ENCODE data around the gene HHAT.
"Not testable (repeated sequence)": the region's sequence is repeated elsewhere in the genome, so short reads cannot be mapped to it uniquely, and the experiment has no call there.

The HHAT gene

GRCh38 chr1:210627755-210628154 lies 299.1 kb downstream of the HHAT start:
- in situ Hi-C loops (cut with MboI; ENCODE audit: low sequenced_read_pairs): no loop called here

GRCh38 chr1:210629276-210629675 lies 300.6 kb downstream of the HHAT start:
- in situ Hi-C loops (cut with MboI; ENCODE audit: low sequenced_read_pairs): no loop called here

DNA sequence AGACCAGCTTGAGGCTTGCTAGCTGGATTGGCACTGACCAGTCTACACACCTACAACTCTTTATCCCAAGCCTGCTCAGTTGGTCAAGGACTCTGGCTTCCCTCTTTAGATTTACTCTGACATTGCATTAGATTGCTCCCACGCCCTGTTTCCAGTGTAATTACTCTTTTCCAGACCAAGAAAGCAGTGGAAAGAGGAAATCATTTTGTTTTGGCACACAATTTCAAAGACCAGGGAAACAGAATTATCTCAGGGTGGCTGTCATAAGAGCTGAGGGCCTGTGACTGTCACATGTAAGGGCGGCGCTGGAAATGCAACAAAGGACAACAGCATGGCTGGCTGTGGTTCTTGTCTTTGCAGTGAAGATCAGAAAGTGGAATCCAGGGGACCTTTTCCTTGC lies 302.7 kb downstream of the HHAT start:
- in situ Hi-C loops (cut with MboI; ENCODE audit: low sequenced_read_pairs): no loop called here

DNA sequence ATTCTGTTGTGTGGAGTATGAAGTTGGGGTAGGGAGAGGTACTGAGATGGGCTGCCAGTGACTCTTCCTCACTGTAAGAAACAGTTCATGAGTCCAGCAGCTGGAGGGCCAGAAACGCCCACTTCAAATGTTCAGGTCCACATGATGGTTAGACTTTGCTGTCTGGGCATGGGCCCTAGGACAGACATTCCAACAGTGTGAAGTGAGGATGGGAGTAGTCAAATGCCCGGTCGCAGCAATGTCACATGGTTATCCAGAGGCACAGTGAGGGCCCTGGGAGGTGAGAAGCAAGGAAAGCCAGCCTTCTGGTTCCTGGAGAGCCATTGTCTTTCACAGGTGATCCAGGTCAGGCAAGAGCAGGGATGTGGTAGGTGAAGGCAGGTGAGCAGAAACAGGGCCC lies 304.4 kb downstream of the HHAT start:
- in situ Hi-C loops (cut with MboI; ENCODE audit: low sequenced_read_pairs): no loop called here

DNA sequence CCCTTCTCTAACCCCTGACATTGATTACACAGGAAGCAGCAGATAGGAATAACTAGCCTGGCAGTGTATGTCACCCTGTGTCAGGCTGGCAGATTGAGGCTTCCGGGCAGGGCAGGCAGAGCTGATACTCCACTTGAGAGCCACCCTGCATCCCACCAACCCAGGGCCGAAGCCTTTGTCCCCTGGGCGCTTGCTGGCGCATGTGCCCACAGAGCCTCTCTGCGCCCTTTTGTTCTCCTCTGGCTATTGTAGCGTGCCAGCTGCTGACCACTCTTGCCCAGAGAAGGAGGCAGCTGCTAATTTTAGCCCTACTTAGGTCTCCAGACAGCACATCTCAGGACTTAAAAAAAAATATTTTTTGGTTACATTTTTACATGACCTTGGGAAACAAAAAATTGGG lies 304.9 kb downstream of the HHAT start:
- in situ Hi-C loops (cut with MboI; ENCODE audit: low sequenced_read_pairs): no loop called here

- in situ Hi-C loops (cut with MboI; ENCODE audit: low sequenced_read_pairs): no loop called here
These were observed 306.4 kb downstream of the HHAT start for GRCh38 chr1:210635108-210635507.

DNA sequence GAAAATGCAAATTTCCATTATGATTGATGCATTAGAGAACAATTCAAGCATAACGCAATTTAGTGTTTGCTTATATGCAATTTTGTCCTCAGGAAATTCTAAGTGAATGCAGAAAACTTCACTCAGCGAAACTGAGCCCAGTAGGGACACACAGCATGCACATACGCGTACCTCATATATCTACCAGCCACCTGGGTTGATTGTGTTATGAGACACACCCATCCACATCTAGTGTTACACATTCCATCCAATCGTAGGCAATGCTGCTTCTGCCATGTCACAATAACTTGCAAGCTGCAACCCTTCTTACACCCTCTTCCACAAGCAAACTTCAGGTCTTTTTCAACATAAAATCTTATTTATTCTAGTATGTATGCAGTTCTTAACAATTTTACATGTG lies 312.9 kb downstream of the HHAT start:
- in situ Hi-C loops (cut with MboI; ENCODE audit: low sequenced_read_pairs): no loop called here

- in situ Hi-C loops (cut with MboI; ENCODE audit: low sequenced_read_pairs): no loop called here
These were observed 317.0 kb downstream of the HHAT start for GRCh38 chr1:210645582-210646257.

DNA sequence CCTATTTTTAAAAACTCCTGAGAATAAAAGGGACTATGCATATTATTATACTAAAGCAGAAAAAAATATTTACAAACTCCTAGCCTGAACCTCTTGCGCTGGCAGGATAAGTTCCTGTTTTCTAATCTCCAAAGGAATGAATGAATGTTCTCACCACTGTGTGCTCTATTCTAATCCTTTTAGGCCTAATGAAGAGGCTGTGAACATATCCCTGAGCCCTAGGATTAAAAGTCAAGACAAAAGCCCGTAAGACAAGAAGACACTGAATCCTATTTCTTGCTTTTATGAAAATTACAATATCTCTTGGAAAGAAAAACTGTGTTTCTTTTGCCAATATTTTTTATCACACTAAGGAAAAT lies 317.5 kb downstream of the HHAT start:
- in situ Hi-C loops (cut with MboI; ENCODE audit: low sequenced_read_pairs): no loop called here

DNA sequence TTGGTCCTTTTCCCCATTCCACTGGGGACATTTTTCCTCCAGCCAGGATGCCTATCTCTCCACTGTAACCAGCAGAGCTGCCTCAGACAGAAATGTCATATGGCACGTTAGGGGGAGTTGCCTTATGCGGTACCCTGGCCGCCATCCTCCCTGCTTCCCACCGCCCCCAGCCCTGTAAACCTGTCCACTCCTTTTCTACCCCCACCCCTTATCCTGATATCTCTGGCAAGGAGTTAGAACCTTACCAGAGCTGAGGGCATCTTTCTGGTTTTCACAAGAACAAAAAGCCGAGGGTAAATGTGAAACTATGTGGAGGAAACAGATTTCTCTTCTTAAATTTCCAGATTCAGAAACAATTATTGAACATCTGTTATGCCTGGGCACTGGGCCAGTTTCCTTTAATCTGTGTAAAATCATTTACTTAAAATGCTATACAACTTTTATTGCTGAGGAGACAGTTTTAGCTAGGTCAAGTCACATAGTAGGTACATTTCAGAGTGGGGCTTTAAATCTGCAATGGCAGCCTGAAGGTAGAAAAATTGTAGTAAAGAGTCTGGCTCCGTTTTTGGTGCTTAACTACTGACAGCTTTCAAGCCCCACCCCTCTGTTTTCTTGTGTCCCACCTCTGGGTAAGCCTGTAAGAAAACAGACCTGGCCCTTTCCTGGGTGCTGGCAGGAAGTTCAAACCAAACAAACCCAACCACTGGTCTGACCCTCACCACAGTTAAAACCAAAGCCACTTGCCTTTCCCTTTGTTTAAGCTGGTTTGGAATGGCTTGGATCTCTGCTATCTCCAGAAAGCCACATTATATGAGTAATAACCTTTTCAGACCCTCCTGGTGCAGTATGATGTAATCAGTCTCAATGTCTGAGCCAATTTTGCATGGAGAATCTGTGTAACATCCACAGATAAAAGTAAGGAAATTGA lies 319.0 kb downstream of the HHAT start:
- in situ Hi-C loops (cut with MboI; ENCODE audit: low sequenced_read_pairs): no loop called here

DNA sequence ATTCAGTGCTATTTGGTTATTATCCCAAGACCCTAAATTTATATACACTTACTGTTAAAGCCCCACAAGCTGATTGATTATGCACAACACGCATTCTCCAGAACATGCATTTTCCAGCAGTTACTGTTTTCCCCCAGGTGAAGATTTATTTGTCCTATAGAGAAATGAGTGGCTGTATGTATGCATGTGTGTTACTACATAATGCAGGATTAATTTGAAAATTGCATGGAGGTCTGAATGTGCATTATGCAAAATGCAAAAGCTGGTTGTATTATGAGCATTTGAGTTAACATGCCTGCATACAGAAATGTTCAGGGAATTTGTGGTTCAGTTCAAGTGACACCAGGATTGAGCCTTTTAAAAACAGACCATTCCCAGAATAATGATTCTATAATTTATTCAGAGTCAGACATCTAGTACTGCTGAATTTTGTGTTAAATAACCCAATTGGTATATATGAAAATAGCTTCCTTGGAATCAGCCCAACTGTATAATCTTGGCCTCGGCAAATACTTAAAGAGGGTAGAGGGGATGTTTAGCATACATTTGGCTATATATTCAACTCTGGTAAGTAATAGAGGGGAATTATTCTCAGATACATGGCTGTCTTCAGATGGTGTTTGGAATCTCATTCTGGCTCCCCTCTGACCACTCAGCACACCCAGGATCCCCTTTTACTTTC lies 320.0 kb downstream of the HHAT start:
- in situ Hi-C loops (cut with MboI; ENCODE audit: low sequenced_read_pairs): no loop called here

GRCh38 chr1:210650403-210650802 lies 321.7 kb downstream of the HHAT start:
- in situ Hi-C loops (cut with MboI; ENCODE audit: low sequenced_read_pairs): no loop called here

GRCh38 chr1:210652329-210652954 lies 323.7 kb downstream of the HHAT start:
- in situ Hi-C loops (cut with MboI; ENCODE audit: low sequenced_read_pairs): no loop called here

GRCh38 chr1:210653771-210654170 lies 325.1 kb downstream of the HHAT start:
- in situ Hi-C loops (cut with MboI; ENCODE audit: low sequenced_read_pairs): no loop called here

- in situ Hi-C loops (cut with MboI; ENCODE audit: low sequenced_read_pairs): no loop called here
These were observed 325.7 kb downstream of the HHAT start for GRCh38 chr1:210654176-210654981.

DNA sequence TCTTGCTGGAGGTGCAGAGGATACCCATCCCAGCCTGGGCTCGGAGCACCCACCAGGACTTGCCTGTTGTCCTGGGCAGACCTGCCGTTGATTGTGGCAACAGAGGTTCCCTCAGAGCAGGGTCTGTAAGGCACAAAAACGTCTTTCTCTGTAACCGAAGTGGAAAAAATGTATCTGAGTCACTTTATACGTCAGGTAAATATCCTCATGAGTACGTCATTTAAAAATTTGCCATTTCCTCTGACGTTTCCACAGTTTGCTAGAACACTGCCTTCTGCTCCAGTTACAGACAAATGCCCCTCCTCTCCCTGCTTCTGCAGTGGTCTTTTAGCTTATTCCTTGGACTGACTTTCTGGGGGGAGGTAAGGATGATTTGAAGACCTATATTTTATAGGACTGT lies 326.8 kb downstream of the HHAT start:
- in situ Hi-C loops (cut with MboI; ENCODE audit: low sequenced_read_pairs): no loop called here

DNA sequence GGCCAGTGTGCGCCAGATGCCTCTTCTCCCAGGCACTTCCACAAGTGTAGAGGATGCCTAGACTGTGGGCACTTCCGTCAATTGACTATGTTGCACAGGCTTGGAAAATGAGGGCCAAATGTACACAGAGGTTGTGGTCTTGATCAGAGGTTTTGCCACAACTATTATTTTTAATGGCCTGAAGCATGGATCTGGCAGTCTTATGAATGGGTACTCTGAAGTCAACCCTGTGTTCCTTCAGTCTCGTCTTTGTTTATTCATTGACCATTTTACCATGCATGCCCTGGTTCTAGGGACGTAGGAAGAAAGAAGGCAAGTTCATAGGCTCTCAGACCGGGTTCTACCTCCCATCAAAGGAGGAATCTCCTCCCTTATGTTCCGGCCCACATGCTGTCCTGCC lies 329.1 kb downstream of the HHAT start:
- in situ Hi-C loops (cut with MboI; ENCODE audit: low sequenced_read_pairs): no loop called here

DNA sequence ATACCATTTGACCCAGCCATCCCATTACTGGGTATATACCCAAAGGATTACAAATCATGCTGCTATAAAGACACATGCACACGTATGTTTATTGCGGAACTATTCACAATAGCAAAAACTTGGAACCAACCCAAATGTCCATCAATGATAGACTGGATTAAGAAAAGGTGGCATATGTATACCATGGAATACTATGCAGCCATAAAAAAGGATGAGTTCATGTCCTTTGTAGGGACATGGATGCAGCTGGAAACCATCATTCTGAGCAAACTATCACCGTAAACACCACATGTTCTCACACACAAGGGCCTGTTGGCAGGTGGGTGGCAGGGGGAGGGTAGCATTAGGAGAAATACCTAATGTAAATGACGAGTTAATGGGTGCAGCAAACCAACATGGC lies 332.8 kb downstream of the HHAT start:
- in situ Hi-C loops (cut with MboI; ENCODE audit: low sequenced_read_pairs): not testable (repeated sequence)

- in situ Hi-C loops (cut with MboI; ENCODE audit: low sequenced_read_pairs): no loop called here
These were observed 333.8 kb downstream of the HHAT start for GRCh38 chr1:210662291-210663050.
